Measurements from ENCODE around the gene CYP51A1.
"Not testable (repeated sequence)": the region's sequence is repeated elsewhere in the genome, so short reads cannot be mapped to it uniquely, and the experiment has no call there.

DNA sequence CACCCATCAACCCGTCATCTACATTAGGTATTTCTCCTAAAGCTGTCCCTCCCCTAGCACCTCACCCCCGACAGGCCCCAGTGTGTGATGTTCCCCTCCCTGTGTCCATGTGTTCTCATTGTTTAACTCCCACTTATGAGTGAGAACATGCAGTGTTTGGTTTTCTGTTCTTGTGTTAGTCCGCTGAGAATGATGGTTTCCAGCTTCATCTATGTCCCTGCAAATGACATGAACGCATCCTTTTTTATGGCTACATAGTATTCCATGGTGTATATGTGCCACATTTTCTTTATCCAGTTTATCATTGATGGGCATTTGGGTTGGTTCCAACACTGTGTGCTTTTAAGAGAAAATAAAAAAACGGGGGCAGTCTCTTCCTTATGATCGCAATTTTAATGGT lies 50.4 kb downstream of the CYP51A1 start:
- TF ChIP-seq, protein P1, sequence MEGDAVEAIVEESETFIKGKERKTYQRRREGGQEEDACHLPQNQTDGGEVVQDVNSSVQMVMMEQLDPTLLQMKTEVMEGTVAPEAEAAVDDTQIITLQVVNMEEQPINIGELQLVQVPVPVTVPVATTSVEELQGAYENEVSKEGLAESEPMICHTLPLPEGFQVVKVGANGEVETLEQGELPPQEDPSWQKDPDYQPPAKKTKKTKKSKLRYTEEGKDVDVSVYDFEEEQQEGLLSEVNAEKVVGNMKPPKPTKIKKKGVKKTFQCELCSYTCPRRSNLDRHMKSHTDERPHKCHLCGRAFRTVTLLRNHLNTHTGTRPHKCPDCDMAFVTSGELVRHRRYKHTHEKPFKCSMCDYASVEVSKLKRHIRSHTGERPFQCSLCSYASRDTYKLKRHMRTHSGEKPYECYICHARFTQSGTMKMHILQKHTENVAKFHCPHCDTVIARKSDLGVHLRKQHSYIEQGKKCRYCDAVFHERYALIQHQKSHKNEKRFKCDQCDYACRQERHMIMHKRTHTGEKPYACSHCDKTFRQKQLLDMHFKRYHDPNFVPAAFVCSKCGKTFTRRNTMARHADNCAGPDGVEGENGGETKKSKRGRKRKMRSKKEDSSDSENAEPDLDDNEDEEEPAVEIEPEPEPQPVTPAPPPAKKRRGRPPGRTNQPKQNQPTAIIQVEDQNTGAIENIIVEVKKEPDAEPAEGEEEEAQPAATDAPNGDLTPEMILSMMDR (conservative IDR thresholded peaks at IDR 0.05) = not testable (repeated sequence)
- not testable (repeated sequence) for TF ChIP-seq EZH2 (IDR thresholded peaks at IDR 0.05; ENCODE audit: low read depth)
